Measurements from ENCODE around the gene TPM1.
"Not testable (repeated sequence)": the region's sequence is repeated elsewhere in the genome, so short reads cannot be mapped to it uniquely, and the experiment has no call there.

The TPM1 gene

DNA sequence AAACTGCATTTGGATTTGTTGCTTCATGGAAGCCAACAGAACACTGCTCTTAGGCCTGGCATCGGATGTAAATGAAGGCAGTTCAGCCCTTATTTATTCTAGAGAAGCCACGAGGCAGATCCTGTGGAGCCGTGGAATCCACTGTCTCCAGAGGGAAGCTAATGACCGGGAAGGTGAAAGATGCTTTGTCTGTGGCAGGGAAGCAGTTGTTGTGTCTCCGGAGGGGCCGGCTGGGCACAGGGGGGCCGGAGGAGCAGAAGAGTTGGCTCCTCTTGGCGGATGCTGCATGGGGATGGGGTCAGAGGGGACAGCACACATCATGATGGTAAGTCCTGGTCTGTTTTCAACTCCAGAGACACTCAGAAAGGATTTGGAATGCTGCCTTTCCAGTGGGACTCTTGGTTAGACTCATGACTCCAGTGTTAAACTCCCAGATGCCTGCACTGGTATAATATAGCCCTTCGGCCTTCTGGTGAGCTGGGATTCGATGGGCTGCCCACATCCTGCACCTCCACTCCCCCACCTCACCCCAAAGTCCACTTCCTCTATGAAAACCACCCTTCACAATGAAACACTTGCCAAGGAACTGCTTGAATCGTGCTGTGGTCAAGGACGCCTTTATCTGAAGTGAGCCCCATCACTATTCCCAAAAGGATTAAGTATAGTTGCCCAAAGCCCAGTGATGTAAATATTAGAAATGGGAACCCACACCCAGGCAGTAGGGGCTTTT, 33.6 kb downstream of the TPM1 start:
- no peak for DNase-seq

DNA sequence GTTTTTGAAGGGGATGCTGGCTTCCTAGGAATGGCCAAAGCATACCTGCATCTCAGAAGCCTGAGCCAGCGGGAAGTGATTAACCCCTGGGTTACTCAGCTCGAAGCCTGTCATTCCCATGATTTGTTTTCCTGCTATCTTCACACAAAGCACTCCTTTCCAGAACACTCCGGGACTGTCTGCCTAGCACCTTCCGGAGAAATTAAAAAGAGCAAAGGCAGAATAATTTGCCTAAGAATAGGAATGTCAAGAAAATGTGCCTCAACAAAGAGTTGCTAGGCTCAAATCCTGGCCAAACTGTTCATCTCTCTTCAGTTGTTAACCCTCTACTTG, 34.1 kb downstream of the TPM1 start:
- DNase-seq, result no peak

DNA sequence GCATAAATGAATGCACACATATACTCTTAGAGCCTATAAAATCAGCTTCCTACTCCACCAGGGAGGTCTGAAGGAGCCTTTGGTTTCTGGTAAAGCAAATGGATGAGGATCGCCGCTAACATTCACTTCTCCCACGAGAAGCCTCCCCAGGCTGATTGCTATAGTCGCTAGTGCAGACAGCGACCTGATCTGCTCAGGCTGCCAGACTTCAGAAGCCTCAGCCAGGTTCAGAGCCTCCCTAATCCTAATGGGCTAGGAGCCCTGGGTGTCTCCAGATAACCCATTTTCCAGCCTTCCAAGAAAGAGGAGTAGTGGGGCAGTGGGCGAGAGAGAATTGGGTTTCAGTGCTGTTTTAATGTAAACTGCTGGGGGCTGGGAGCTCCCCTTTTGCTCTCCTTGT, 35.4 kb downstream of the TPM1 start:
- no peak for DNase-seq

DNA sequence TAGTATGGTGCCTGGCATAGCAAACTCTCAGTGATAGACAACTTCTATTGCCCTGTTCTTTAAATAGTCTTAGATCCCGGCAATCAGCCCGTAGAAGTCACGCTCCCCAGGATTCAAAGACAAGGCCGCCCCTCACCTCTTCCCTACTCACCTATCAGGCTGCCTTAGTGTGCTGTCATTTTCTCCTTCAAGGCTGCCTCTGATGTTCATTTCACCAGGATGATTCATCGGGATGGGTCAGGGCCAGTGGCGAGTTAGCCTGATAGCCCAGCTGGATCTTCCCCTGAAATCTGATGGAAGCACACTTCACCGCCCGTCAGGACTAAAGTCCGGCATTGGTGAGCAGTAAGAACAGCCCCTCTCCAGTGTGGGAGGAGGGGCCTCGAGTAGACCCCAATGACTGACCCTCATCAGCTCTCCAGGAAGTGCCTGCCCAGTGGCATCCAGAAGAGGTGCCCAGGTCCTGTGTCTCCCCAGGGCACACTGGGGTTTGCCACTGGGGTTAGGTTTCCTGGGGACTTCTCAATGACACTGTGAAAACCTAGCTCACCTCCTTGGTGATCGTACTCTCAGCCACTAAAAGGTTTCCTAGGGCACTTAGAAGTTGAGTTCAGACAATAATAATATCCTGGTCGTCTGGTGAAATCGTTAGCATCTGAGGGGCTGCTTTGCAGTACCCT, 37.5 kb downstream of the TPM1 start:
- no peak for DNase-seq

DNA sequence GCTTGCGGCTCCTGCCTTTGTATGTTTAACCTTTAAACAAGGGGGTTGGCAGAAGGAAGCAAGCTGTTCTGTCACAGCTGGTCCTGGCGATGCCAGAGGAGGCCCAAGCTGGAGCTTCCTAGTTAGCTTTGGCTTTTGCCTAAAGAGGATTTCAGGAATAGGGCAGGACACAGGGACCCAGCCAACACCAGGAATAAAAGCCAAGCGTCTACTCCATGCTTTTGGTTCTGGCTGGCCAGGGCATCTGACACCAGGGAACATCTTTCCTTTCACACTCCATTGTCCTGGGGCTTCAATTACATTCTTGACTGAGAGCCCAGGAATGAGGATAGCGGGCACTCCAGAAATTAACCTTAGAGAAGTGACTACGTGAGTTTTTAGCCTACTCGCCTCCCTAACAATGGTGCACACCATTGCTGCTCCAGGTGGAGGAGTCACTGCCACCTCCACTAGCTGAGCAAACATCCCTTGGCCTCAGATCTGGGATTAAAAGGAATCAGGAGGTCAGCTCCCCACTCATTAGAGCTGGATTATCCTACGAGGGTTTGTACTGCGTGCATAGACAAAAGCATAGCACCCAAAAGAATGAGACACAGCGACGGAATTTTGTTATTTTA, 38.2 kb downstream of the TPM1 start:
- DNase-seq, result no peak

DNA sequence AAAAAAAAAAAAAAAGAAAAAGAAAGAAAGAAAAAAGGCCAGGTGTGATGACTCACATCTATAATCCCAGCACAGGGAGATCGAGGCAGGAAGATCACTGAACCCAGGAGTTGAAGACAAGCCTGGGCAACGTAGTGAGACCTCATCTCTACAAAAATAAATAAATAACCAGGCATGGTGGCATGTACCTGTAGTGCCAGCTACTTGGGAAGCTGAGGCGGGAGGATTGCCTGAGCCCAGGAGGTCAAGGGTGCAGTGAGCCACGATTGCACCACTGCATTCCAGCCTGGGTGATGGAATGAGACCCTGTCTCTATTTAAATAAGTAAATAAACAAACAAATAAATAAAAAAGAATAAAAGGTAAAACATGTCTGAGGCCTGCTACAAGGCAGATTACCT, 39.8 kb downstream of the TPM1 start:
- DNase-seq, result no peak

DNA sequence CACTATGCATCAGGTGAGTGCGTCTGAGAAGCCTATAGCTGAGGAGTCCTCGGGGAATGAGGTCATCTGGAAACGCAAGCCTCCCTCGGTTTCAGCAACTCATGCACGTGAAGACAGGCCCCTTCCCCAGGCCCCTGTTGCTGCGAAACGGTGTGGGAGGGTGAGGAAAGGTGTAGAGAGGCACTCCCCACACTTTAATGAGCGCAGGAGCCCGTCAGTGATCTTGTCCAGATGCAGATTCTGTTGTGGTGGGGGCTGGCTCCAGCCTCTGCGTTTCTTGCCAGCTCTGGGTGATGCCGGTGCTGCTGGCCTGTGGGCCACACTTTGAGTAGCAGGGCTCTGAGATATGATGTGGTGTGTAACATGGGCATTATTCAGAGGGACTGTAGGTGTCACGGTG, 40.5 kb downstream of the TPM1 start:
- no peak for DNase-seq

DNA sequence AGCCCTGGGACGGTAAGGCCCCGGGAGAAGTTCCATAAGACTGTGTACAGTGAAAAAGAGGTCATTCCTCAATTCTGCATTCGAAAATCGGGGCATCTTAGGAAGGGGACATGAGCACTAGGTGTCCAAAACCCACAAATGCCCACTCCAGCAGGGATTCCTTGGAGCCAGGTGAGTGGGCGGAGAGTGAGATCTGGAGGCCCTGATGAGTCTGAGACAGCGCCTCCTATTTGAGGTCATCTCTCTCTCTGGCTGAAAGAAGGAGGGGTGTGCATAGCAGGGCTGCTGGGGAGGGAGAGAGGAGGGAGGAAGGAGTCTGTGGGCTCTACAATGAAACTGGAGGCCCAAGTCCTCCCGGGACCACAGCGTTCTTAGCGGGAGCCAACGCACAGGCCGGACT, 41.0 kb downstream of the TPM1 start:
- DNase-seq, result no peak

DNA sequence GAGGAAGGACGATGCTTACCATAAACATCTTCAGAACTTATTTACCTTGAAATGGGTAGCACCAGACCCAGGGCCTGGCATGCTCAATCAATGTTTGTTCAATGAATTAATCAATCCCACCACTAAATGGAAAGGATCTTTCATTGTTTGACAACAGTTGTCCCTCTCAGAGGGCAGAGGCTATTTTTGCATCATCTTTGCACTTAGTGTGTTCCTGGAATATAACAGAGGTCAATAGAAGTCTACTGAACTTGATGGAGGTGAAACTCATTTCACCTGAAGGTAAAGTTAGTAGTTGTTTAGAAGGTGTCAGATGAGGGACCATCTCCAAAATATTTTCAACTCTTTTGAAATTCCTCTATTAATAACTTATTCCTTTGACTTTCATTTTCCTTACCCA, 42.3 kb downstream of the TPM1 start:
- DNase-seq, result no peak

DNA sequence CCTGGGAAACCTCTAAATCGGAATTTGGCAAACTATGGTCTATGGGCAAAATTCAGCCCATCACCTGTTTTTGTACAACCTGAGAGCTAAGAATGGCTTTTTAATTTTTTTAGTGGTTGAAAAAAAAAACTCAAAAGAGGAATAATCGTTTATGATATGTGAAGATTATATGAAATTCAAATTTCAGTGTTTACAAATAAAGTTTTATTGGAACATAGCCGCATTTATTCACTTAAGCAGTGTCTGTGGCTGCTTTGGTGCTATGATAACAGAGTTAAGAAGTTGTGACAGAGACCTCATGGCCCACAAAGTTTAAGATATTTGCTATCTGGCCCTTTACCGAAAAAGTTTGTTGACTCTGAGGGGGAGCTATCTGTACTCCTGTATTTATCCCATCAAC, 42.7 kb downstream of the TPM1 start:
- no peak for DNase-seq

DNA sequence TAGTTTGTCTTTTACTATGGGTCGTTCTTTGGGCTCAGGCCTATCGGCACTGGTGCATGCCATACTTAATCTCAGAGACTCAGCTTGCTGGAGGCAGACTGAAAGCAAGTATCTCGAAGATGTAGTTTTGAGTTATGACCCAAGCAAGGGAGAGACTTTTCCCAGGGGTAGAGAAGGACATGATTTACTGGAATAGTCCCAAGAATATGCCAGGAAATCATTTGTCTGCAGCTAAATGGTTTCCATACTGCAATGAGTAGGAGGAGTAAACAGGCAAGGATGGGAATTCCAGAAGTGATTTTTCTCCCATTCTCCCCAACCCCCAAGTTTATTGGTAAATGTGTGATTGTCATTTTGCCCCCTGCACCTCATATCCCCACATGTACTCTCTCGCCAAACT, 43.7 kb downstream of the TPM1 start:
- no peak for DNase-seq

DNA sequence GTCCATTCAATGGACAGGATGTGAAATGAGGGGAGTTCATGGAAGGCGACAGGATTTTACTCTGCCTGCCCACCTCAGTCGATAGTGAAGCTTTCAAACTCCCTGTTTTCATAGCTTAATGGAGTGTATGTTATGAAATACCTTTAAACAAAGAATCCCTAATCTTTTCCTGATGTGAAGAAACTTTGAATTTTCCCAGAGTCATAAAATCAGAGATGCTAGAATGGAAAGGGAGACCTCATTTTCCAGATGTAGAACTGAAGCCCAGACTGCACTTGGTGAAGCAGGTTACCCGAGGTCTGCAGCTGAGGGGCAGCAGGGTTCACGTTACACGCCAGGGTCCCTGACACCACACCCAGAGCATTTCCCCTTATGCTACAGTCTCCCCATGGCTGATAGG, 44.4 kb downstream of the TPM1 start:
- no peak for DNase-seq

DNA sequence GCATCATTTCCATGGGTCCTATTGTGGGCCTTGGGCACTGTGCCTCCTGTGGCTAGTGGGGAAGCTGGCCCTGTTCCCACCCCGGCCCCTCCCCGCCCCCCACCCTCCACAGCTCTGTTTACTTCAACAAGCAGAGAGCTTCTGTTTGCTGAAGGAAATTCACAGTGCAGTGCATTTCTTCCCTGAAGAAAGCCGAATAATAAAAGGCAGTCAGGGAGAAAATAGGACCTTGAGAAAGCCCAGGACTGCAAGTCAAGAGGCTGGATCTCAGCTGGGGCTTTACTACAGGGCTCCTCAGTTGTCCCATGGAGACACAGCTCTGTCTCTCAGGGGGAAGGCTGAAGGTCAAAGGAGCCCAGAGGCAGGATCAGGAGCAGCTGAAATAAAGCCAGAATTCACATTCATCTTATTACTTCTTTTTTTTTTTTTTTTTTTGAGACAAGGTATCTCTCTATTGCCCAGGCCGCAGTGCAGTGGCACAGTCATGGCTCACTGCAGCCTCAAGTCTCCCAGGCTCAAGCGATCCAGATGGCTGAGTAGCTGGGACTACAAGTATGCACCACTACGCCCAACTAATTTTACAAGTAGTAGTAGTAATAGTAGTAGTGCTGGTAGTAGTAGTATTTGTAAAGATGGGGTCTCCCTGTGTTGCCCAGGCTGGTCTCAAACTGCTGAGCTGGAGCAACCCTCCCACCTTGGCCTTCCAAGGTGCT, 46.1 kb downstream of the TPM1 start:
- DNase-seq, result no peak

DNA sequence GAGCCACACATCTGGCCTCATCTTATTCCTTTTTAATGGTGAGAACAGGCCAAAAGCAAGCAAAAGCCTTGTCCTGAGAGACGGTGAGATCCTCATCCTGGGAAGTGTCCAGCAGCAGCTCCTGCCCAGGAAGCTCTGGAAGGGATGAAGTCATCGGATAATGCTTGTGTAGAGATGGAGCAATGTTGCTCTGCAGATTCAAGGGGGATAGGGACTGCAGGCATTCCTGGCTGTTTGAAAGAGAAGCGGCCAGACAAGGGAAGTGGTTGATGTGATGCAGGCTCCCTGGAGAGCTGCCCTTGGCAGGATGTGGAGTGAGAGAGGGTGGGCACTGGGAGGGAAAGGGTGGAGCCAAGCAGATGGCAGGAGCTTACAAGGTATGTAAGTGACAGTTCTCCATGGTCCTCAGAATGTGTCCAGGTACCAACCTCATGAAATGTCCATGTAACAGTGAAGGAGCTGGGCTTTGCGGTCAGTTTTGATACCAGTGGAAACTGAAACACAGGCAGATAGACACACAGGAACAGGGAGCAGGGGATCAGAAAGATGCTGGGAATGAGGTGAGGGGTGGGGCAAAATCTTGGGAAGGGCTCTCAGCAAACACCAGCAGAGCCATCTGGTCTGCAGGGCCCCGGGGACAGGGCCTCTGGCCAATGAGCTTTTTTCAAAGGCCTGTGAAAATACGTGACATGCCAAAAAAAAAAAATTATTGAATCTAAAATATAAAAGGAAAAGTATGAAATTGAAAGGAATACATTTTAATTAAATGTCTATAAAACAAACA, 46.9 kb downstream of the TPM1 start:
- no peak for DNase-seq

DNA sequence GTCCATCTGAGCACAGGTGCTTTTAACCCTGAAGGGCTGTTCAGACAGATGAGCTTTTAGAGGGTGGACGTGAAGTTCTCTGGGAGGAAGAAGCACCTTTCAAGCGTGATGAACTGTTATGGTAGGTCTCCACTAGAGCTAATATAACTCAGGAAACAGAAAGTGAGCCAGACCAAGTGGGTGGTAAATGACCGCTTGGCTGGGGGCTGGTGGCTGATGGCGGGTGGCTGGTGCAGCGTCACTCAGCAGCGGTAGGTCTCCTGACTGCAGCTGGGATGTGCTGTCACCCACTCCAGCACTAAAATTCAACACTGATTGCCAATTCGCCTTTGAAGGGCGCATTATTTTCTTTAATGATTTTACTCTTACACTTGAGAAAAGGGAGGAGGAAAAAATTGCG, 47.9 kb downstream of the TPM1 start:
- no peak for DNase-seq

DNA sequence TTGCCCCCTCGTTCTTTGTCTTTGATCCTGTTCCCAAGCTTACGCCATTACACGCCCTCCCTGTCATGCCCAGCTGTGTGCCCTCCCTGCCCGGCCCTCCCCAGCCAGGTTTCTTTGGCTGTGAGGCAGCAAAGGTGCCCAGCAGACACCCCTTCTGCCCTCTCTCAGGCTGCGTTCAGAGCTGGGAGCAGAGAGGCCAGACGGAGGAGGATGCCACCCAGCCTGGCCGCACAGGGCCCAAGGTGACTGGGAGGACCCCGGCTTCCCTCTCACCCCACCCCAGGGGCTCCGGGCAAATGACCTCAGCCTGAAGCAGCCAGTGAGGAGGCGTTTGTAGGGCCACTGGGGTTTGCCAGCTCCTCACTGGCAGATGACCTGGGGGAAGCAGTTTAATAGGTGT, 48.3 kb downstream of the TPM1 start:
- DNase-seq, result no peak

DNA sequence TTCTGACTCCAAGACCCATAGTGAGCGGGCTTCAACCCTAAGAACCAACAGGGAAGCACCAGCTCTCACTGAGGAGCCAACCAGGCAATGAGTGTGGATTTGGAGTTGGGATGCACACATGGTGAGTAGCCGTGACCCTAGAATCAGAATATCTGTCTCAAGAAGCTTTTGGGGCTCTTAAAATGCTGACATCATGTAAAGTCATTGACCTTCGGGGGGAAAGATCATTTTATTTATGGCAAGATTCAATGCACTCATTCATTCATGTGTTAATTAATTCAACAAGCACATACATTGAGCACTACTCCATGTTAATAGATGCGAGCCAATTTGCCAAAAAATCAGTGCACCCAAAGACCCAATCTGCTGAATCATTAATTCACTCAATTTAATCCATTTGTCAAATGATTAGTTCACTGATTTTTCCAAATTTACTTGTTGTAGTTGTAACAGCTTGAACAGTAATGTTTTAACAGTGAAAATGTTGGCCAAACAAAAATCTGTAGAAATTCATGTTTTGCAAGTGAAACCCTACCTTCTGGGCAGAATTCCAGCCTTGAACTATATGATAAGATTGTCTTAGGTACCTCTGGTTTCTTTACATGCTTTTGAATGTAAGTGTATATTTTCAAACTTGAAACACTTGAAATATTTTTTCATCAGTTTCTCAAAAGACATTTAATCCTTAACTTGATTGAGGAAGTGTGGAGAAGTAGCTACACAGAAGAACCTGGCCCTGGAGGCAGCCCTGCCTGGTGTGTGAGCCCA, 49.3 kb downstream of the TPM1 start:
- DNase-seq, result no peak

DNA sequence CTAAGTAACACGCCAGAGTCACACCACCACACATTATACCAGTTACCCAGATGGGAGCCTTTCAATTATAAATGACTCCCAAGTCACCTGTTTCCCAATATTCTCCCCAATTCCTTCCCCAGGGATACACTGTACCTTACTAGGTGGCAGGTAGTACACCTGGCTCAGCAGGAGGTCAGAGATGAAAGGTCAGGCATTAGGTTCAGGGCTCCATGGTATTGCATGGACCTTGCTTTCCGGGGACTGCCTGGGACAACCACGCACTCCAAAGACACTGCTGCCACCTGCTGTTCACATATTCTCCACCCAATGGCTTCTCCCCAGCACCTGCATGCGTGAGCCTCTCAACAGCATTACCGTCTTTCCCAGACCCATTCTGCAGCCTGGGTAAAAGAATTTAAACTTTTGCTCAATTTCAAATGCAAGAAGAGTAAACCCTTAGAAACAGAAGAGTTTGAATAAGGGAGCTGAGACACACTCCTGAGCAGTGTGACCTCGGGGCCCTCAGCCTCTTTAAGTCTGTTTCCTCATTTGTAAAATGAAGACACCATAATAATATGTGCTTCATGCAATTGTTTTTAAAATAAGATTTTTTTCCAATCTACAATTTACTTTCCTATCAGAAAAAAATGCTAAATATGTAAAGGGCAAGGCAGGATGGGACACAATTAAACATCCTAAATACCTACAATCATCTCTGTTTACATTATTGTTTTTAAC, 51.1 kb downstream of the TPM1 start:
- DNase-seq, result peak; percentile 93

DNA sequence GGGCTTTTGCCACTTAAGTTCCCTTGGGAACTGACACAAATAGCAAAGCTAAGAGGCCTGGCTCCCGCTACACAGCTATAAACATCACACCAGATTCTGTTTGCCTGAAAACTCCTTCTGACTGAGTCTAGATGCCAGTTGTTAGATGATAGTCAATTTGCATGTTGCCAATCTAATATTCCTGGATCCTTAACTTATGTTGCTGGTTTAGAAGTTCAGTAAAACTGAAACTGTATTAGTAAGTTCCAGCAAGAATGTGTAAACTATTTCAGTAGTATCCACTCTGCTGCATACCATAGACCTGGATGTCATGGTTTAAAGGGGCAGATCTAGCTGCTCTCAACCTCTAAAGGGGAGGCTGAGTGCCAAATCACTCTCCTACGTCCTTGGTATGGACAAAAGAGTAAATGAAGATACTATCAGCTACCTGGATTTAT, 52.0 kb downstream of the TPM1 start:
- DNase-seq, result no peak

DNA sequence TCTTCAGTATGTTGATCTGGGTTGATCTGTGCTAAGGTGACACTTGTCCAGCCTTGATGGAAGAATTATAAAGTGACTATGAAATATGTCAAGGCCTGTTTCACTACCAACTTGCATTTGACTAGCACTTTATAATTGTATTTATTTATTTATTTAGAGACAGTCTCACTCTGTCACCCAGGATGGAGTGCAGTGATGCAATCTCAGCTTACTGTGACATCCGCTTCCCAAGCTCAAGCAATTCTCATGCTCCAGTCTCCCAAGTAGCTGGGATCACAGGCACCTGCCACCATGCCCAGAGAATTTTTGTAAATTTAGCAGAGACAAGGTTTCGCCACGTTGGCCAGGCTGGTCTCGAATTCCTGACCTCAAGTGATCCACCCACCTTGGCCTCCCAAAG, 53.6 kb downstream of the TPM1 start:
- no peak for DNase-seq

DNA sequence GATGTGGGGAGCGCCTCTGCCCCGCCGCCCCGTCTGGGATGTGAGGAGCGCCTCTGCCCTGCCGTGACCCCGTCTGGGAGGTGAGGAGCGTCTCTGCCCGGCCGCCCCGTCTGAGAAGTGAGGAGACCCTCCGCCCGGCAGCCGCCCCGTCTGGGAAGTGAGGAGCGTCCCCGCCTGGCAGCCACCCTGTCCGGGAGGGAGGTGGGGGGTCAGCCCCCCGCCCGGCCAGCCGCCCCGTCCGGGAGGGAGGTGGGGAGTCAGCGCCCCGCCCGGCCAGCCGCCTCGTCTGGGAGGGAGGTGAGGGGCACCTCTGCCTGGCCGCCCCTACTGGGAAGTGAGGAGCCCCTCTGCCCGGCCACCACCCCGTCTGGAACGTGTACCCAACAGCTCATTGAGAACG, 56.4 kb downstream of the TPM1 start:
- DNase-seq, result not testable (repeated sequence)

DNA sequence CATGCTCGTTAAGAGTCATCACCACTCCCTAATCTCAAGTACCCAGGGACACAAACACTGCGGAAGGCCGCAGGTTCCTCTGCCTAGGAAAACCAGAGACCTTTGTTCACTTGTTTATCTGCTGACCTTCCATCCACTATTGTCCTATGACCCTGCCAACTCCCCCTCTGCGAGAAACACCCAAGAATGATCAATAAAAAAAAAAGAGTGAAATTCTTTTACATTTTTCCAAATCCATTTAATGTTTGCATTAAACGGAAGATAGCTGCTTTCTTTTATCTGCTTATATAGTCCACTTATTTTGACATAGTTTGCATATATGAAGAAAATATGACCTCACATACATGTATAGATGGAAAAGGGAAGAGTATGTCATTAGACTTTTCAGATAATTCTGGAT, 57.0 kb downstream of the TPM1 start:
- not testable (repeated sequence) for DNase-seq
